Measurements from ENCODE around the gene TES. TPM values are rescaled to one million over a fixed set of nuclear protein-coding genes. Genes with fewer than 3 reads are reported as not detected.

Gene TES
- total and polyA plus RNA-seq, 9 of the 15 experiments (the other 6 are each of a cell fraction or from before 2014, with no cell fraction given), result 20.7 to 61.6 (median 53.8) TPM

DNA sequence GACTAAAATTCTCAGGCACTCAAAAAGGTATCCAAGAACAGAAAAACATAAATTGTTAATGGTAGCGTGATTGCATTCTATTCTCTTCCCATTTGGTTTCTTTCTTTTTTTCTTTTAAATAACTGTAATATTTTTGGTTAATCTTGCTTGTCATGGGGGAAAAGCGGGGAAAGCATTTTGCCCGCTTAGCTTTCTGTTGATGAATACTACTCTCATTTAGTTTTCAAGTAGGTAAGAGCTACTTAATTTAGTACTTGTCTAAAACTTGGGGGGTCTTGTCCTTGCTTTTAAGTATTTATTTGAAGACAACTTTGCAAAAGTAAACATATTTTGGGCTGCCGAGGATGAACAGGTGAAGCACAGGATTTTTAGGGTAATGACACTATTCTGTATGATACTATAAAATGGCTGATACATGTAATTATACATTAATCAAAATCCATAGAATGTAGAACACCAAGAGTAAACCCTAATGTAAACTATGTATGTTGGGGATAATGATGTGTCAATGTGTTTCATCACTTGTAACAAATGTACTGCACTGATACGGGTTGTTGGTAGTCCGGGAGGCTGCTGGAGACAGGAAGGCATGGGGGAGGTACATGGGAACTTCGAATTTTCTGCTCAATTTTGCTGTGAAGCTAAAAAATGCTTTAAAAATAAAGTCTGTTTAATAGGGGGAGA lies 1.7 kb downstream of the TES start (continued):
- TF ChIP-seq, protein P1, sequence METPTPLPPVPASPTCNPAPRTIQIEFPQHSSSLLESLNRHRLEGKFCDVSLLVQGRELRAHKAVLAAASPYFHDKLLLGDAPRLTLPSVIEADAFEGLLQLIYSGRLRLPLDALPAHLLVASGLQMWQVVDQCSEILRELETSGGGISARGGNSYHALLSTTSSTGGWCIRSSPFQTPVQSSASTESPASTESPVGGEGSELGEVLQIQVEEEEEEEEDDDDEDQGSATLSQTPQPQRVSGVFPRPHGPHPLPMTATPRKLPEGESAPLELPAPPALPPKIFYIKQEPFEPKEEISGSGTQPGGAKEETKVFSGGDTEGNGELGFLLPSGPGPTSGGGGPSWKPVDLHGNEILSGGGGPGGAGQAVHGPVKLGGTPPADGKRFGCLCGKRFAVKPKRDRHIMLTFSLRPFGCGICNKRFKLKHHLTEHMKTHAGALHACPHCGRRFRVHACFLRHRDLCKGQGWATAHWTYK (CRISPR knock-in tag; IDR thresholded peaks at IDR 0.05), result 0 out of 2 replicates have a peak, but pooled peaks have one; percentile 20
- TF ChIP-seq ZNF197 (CRISPR knock-in tag; IDR thresholded peaks at IDR 0.05; ENCODE audit: low read depth) (no peak), ZNF766 (CRISPR knock-in tag; conservative IDR thresholded peaks at IDR 0.05) (no peak), RBM39 (optimal IDR thresholded peaks at IDR 0.05; ENCODE audit: low read depth, low read length) (no peak), TEAD4 (IDR thresholded peaks at IDR 0.05; ENCODE audit: low read length) (peak; percentile 78), TEAD4 (CRISPR knock-in tag; IDR thresholded peaks at IDR 0.05; ENCODE audit: borderline replicate concordance) (no peak), ZNF24 (IDR thresholded peaks at IDR 0.05) (no peak), CHD1 (IDR thresholded peaks at IDR 0.05; ENCODE audit: low read length) (peak; percentile 64), TRIM28 (IDR thresholded peaks at IDR 0.05) (no peak), MCM2 (IDR thresholded peaks at IDR 0.05; ENCODE audit: low read depth) (no peak), MTA2 (IDR thresholded peaks at IDR 0.05; ENCODE audit: low read depth) (peak; percentile 44; the same call in 1 of the 2 replicates)
- TF ChIP-seq, protein P2, sequence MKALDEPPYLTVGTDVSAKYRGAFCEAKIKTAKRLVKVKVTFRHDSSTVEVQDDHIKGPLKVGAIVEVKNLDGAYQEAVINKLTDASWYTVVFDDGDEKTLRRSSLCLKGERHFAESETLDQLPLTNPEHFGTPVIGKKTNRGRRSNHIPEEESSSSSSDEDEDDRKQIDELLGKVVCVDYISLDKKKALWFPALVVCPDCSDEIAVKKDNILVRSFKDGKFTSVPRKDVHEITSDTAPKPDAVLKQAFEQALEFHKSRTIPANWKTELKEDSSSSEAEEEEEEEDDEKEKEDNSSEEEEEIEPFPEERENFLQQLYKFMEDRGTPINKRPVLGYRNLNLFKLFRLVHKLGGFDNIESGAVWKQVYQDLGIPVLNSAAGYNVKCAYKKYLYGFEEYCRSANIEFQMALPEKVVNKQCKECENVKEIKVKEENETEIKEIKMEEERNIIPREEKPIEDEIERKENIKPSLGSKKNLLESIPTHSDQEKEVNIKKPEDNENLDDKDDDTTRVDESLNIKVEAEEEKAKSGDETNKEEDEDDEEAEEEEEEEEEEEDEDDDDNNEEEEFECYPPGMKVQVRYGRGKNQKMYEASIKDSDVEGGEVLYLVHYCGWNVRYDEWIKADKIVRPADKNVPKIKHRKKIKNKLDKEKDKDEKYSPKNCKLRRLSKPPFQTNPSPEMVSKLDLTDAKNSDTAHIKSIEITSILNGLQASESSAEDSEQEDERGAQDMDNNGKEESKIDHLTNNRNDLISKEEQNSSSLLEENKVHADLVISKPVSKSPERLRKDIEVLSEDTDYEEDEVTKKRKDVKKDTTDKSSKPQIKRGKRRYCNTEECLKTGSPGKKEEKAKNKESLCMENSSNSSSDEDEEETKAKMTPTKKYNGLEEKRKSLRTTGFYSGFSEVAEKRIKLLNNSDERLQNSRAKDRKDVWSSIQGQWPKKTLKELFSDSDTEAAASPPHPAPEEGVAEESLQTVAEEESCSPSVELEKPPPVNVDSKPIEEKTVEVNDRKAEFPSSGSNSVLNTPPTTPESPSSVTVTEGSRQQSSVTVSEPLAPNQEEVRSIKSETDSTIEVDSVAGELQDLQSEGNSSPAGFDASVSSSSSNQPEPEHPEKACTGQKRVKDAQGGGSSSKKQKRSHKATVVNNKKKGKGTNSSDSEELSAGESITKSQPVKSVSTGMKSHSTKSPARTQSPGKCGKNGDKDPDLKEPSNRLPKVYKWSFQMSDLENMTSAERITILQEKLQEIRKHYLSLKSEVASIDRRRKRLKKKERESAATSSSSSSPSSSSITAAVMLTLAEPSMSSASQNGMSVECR (CRISPR knock-in tag; IDR thresholded peaks at IDR 0.05), result no peak
- TF ChIP-seq, protein P3, sequence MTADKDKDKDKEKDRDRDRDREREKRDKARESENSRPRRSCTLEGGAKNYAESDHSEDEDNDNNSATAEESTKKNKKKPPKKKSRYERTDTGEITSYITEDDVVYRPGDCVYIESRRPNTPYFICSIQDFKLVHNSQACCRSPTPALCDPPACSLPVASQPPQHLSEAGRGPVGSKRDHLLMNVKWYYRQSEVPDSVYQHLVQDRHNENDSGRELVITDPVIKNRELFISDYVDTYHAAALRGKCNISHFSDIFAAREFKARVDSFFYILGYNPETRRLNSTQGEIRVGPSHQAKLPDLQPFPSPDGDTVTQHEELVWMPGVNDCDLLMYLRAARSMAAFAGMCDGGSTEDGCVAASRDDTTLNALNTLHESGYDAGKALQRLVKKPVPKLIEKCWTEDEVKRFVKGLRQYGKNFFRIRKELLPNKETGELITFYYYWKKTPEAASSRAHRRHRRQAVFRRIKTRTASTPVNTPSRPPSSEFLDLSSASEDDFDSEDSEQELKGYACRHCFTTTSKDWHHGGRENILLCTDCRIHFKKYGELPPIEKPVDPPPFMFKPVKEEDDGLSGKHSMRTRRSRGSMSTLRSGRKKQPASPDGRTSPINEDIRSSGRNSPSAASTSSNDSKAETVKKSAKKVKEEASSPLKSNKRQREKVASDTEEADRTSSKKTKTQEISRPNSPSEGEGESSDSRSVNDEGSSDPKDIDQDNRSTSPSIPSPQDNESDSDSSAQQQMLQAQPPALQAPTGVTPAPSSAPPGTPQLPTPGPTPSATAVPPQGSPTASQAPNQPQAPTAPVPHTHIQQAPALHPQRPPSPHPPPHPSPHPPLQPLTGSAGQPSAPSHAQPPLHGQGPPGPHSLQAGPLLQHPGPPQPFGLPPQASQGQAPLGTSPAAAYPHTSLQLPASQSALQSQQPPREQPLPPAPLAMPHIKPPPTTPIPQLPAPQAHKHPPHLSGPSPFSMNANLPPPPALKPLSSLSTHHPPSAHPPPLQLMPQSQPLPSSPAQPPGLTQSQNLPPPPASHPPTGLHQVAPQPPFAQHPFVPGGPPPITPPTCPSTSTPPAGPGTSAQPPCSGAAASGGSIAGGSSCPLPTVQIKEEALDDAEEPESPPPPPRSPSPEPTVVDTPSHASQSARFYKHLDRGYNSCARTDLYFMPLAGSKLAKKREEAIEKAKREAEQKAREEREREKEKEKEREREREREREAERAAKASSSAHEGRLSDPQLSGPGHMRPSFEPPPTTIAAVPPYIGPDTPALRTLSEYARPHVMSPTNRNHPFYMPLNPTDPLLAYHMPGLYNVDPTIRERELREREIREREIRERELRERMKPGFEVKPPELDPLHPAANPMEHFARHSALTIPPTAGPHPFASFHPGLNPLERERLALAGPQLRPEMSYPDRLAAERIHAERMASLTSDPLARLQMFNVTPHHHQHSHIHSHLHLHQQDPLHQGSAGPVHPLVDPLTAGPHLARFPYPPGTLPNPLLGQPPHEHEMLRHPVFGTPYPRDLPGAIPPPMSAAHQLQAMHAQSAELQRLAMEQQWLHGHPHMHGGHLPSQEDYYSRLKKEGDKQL (CRISPR knock-in tag; IDR thresholded peaks at IDR 0.05; ENCODE audit: borderline replicate concordance), result no peak
- TF ChIP-seq, protein P4, sequence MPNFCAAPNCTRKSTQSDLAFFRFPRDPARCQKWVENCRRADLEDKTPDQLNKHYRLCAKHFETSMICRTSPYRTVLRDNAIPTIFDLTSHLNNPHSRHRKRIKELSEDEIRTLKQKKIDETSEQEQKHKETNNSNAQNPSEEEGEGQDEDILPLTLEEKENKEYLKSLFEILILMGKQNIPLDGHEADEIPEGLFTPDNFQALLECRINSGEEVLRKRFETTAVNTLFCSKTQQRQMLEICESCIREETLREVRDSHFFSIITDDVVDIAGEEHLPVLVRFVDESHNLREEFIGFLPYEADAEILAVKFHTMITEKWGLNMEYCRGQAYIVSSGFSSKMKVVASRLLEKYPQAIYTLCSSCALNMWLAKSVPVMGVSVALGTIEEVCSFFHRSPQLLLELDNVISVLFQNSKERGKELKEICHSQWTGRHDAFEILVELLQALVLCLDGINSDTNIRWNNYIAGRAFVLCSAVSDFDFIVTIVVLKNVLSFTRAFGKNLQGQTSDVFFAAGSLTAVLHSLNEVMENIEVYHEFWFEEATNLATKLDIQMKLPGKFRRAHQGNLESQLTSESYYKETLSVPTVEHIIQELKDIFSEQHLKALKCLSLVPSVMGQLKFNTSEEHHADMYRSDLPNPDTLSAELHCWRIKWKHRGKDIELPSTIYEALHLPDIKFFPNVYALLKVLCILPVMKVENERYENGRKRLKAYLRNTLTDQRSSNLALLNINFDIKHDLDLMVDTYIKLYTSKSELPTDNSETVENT (CRISPR knock-in tag; IDR thresholded peaks at IDR 0.05), result no peak

Measured in K562 (cell line).